Adipocyte (in vitro differentiated cells): Measurements from ENCODE around the gene ALOX5.

Experiments used
- DNase-seq: peaks from one replicate; pipeline ENCODE4 v3.0.0-alpha.2; 2015; ENCODE audit warnings: low read depth
- H3K27me3 ChIP-seq: replicated peaks from 2 replicates; pipeline ENCODE4 v1.7.0; 2013; ENCODE audit warnings: mild to moderate bottlenecking, low read length, moderate library complexity; ENCODE audit not compliant: control insufficient read depth, insufficient read depth
- H3K36me3 ChIP-seq: 2 replicates; pipeline ENCODE4 v1.7.0; 2013; ENCODE audit warnings: low read length, mild to moderate bottlenecking, moderate library complexity; ENCODE audit not compliant: control insufficient read depth, insufficient read depth, severe bottlenecking
- H3K4me1 ChIP-seq: 2 replicates; pipeline ENCODE4 v1.7.0; 2013; ENCODE audit warnings: mild to moderate bottlenecking, low read length, moderate library complexity; ENCODE audit not compliant: control insufficient read depth, insufficient read depth
- H3K4me3 ChIP-seq: 2 replicates; pipeline ENCODE4 v1.7.0; 2013; ENCODE audit warnings: mild to moderate bottlenecking, low read length, moderate library complexity
- H3K9ac ChIP-seq: 2 replicates; pipeline ENCODE4 v1.7.0; 2013; ENCODE audit warnings: mild to moderate bottlenecking, low read length, moderate library complexity
- H3K9me3 ChIP-seq: 2 replicates; pipeline ENCODE4 v1.7.0; 2013; ENCODE audit warnings: mild to moderate bottlenecking, low read length, moderate library complexity; ENCODE audit not compliant: control insufficient read depth

The ALOX5 gene

DNA sequence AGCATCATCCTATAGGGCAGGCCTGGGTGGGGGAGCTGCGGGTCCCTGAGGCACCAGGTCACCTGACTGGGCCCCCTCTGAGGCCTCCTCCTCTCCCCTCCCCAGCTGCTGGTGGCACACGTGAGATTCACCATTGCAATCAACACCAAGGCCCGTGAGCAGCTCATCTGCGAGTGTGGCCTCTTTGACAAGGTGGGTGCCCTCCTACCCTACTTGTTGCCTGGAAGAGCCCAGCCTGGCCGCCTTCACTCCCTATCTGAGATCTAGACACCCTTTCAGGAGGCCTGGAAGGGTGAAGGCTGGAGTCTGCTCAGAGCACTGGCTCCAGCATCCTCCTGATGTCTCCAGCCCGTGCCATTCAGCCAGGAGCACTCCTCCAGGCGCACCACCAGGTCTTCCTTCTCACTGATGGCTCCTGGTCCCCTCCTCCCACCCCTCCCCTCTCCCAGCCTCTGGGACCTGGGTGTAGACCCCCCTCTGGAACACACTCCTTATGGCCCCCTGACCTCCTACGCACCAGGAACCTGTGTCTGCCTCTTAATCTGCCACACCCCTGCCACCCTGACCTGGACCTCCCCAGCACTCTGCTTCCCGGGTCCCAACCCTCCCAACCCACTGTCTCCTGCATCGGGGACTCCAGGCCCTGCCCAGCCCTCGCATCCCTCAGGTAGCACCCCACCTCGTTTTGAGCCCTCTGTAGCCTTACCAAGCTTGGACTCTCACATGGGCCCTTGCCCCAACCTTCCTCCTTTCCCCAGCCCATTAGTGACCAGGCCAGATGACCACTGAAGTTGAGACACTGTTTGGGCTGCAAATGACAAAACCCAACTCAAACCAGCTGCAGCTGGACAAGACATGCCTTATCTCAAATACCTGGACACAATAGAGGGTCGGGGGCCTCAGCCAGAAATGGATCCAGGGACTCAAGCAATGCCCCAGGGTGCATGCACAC lies 67.5 kb downstream of the ALOX5 start:
- no peak overlapping the region for H3K4me3 ChIP-seq
- H3K36me3 ChIP-seq = no peaks in the 10 kb centered on the region
- H3K9me3 ChIP-seq = peaks cover 3% of the 10 kb centered on the region
- no peaks in the 10 kb centered on the region for H3K4me1 ChIP-seq
- no peak for DNase-seq
- H3K27me3 ChIP-seq = peaks cover 22% of the 10 kb centered on the region
- H3K9ac ChIP-seq = no peak overlapping the region

DNA sequence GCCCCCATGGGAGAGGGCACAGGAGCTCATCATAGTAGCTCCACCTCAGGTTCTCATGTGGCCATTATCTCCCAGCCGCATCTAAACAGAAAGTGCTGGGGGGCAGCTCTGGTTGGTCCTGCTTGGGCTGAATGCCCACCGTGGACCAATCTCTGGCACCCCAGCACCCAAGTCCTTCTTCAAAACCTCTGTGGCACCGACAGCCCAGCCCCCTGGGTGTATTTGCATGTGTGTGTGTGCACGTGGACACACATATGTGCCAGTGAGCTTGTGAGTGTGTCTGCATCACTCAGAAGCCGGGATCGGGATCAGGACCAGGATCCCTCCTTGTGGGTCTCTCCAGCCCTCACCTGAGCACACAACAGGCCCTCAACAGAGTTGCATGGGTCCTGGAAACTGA lies 68.2 kb downstream of the ALOX5 start:
- H3K9ac ChIP-seq = no peak overlapping the region
- no peak overlapping the region for H3K4me3 ChIP-seq
- peaks cover 22% of the 10 kb centered on the region for H3K27me3 ChIP-seq
- no peaks in the 10 kb centered on the region for H3K4me1 ChIP-seq
- no peaks in the 10 kb centered on the region for H3K36me3 ChIP-seq
- DNase-seq = no peak
- no peaks in the 10 kb centered on the region for H3K9me3 ChIP-seq

DNA sequence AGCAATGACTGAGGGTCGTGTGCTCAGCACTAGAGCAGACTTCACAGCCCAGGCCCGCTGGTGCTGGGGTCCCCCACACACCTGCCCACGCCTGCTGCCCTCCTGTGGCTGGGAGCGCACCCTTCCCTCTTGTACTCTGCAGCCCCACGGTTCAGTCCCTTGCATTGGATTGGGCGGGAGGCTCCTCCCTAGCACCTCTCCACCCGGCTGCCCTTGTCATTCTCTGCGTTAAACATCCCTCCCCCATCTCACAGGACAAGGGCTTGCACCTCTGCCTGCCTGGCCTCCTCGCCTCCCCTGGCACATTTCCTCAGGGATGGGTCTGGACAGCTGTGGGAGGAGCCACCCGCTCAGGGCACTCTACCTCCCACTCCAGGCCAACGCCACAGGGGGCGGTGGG lies 68.6 kb downstream of the ALOX5 start:
- no peak overlapping the region for H3K4me3 ChIP-seq
- DNase-seq = no peak
- H3K36me3 ChIP-seq = no peaks in the 10 kb centered on the region
- H3K9me3 ChIP-seq = no peaks in the 10 kb centered on the region
- H3K4me1 ChIP-seq = no peaks in the 10 kb centered on the region
- H3K9ac ChIP-seq = no peak overlapping the region
- H3K27me3 ChIP-seq = peaks cover 22% of the 10 kb centered on the region

DNA sequence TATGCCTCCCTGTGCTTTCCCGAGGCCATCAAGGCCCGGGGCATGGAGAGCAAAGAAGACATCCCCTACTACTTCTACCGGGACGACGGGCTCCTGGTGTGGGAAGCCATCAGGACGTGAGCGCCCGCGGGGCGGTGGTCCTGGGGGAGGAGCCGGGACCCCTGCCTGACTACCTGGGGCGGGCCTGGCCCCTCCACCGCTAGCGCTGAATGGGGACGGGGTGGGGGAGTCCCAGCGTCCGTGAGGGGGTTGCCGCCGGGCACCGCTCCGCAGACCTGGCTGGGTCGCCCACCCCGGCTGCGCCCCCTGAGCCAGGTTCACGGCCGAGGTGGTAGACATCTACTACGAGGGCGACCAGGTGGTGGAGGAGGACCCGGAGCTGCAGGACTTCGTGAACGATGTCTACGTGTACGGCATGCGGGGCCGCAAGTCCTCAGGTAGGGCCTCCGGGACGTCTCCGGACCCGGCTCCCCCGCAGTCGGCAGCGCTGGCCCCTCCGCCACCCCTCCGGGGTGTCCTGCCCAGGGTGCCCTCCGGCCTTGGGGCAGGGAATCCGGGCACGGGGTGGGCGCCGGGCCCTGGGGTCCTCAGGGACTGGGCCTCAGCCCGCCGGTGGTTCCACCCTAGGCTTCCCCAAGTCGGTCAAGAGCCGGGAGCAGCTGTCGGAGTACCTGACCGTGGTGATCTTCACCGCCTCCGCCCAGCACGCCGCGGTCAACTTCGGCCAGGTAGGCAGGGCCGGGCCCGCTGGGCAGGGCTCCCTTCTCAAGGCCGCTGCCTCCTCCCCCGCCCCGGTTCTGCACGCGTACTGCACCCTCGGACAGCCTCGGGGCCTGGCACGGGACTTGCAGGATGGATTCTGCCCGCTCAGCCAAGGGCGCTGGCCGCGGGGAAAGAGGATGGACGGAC lies 69.3 kb downstream of the ALOX5 start:
- no peaks in the 10 kb centered on the region for H3K36me3 ChIP-seq
- H3K9ac ChIP-seq = no peak overlapping the region
- H3K27me3 ChIP-seq = peaks cover 22% of the 10 kb centered on the region
- H3K4me1 ChIP-seq = no peaks in the 10 kb centered on the region
- no peak overlapping the region for H3K4me3 ChIP-seq
- H3K9me3 ChIP-seq = no peaks in the 10 kb centered on the region
- DNase-seq = no peak

GRCh38 chr10:45444022-45444421 lies 70.0 kb downstream of the ALOX5 start:
- H3K9ac ChIP-seq = no peak overlapping the region
- DNase-seq = no peak
- no peak overlapping the region for H3K4me3 ChIP-seq
- no peaks in the 10 kb centered on the region for H3K9me3 ChIP-seq
- no peaks in the 10 kb centered on the region for H3K4me1 ChIP-seq
- H3K27me3 ChIP-seq = peaks cover 22% of the 10 kb centered on the region
- H3K36me3 ChIP-seq = no peaks in the 10 kb centered on the region

GRCh38 chr10:45444976-45445898 lies 71.2 kb downstream of the ALOX5 start:
- no peak for DNase-seq
- Histone ChIP-seq H3K9ac (no peak overlapping the region), H3K27me3 (peaks cover 11% of the 10 kb centered on the region), H3K4me1 (no peaks in the 10 kb centered on the region), H3K9me3 (no peaks in the 10 kb centered on the region), H3K36me3 (no peaks in the 10 kb centered on the region), H3K4me3 (no peak overlapping the region)

GRCh38 chr10:45446858-45447257 lies 72.8 kb downstream of the ALOX5 start:
- no peak for DNase-seq
- Histone ChIP-seq H3K4me1 (no peaks in the 10 kb centered on the region), H3K27me3 (peaks cover 4% of the 10 kb centered on the region)

DNA sequence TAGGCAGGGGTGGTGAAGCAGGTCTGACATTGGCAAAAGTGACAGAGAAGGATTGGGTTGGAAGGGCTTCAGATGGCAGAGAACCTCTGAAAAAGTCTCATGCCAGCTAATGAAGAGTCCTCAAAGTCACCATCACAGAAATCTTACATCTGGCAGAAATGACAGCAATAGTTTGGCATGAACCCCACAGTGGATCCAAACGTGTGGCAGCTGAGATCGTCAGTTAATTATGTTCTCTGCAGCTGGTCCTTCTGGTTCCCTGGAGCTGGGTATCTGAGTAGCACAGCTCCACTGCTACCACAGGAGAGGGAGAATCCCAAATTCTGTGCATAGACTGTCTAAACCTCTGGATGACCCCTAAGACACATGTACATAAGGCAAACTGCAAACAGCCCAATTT lies 73.4 kb downstream of the ALOX5 start:
- no peaks in the 10 kb centered on the region for H3K9me3 ChIP-seq
- H3K36me3 ChIP-seq = no peaks in the 10 kb centered on the region
- H3K9ac ChIP-seq = no peak overlapping the region
- no peaks in the 10 kb centered on the region for H3K4me1 ChIP-seq
- H3K27me3 ChIP-seq = no peaks in the 10 kb centered on the region
- DNase-seq = no peak
- no peak overlapping the region for H3K4me3 ChIP-seq

More at GRCh38 chr10:45446858-45447257, 72.8 kb downstream of the ALOX5 start:
- no peaks in the 10 kb centered on the region for H3K36me3 ChIP-seq
- H3K9me3 ChIP-seq = no peaks in the 10 kb centered on the region
- H3K9ac ChIP-seq = no peak overlapping the region
- no peak overlapping the region for H3K4me3 ChIP-seq

DNA sequence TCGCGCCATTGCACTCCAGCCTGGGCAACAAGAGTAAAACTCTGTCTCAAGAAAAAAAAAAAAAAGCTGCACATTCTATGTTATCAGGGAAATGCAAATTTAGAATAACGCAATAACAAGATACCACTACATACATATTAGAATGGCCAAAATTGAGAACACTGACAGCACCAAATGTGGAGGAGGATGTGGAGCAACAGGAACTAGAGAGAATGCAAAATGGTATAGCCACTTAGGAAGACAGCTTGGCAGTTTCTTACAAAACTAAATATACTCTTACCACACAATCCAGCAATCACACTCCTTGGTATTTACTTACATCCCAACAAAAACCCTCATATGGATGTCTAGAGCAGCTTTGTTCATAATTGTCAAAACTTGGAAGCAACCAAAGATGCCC lies 76.8 kb downstream of the ALOX5 start:
- no peak overlapping the region for H3K4me3 ChIP-seq
- no peak overlapping the region for H3K9ac ChIP-seq
- H3K9me3 ChIP-seq = no peaks in the 10 kb centered on the region
- H3K27me3 ChIP-seq = no peaks in the 10 kb centered on the region
- DNase-seq = no peak
- peaks cover 6% of the 10 kb centered on the region for H3K4me1 ChIP-seq
- H3K36me3 ChIP-seq = no peaks in the 10 kb centered on the region

- Histone ChIP-seq H3K27me3 (no peaks in the 10 kb centered on the region), H3K4me3 (no peak overlapping the region), H3K4me1 (peaks cover 6% of the 10 kb centered on the region), H3K9me3 (no peaks in the 10 kb centered on the region), H3K36me3 (no peaks in the 10 kb centered on the region), H3K9ac (no peak overlapping the region)
- no peak for DNase-seq
Measured at GRCh38 chr10:45451407-45451806, 77.4 kb downstream of the ALOX5 start.
